GF-D8 (cell line): Measurements from ENCODE around the gene TMEM218.

ENCODE experiments used
- DNase-seq: peaks from one replicate; lab custom pipeline; 2025; lab: John Stamatoyannopoulos, UW

The TMEM218 gene

GRCh38 chr11:125055107-125055715 is 56.2 kb downstream of the TMEM218 start:
- no peak for DNase-seq

- no peak for DNase-seq
Measured at GRCh38 chr11:125053167-125053566, 58.3 kb downstream of the TMEM218 start.

- no peak for DNase-seq
Measured at GRCh38 chr11:125052047-125052446, 59.4 kb downstream of the TMEM218 start.

- no peak for DNase-seq
Measured at GRCh38 chr11:125049164-125049792, 62.1 kb downstream of the TMEM218 start.
